MM.1S (cell line): ENCODE measurements around the gene ZBTB5.

Experiments
- DNase-seq: peaks from one replicate; pipeline ENCODE4 v3.0.0-alpha.2; 2015
- H2AFZ ChIP-seq: fragments of 300-600 bp; sonication (generic); 2 replicates; pipeline ENCODE4 v1.6.0; 2016; ENCODE audit warnings: antibody characterized with exemption, low read length
- H3F3A ChIP-seq: fragments of 300-600 bp; sonication (generic); 2 replicates; pipeline ENCODE4 v1.6.1; 2016; ENCODE audit warnings: mild to moderate bottlenecking, antibody characterized with exemption, low read length, moderate library complexity, mixed read lengths; ENCODE audit not compliant: insufficient read depth
- H3K27ac ChIP-seq: fragments of 300-600 bp; sonication (generic); 2 replicates; pipeline ENCODE4 v1.5.1; 2016; ENCODE audit warnings: mild to moderate bottlenecking, low read length
- H3K27me3 ChIP-seq: fragments of 300-600 bp; sonication (generic); replicated peaks from 2 replicates; pipeline ENCODE4 v1.6.0; 2016; ENCODE audit warnings: low read length; ENCODE audit not compliant: insufficient read depth
- H3K36me3 ChIP-seq: fragments of 300-600 bp; sonication (generic); replicated peaks from 2 replicates; pipeline ENCODE4 v1.6.1; 2016; ENCODE audit warnings: mild to moderate bottlenecking, low read length, mixed read lengths; ENCODE audit not compliant: insufficient read depth
- H3K4me1 ChIP-seq: fragments of 300-600 bp; sonication (generic); 2 replicates; pipeline ENCODE4 v1.6.1; 2016; ENCODE audit warnings: low read length, mixed read lengths
- H3K4me2 ChIP-seq: fragments of 300-600 bp; sonication (generic); 2 replicates; pipeline ENCODE4 v1.6.0; 2016; ENCODE audit warnings: low read depth, low read length
- H3K4me3 ChIP-seq: fragments of 300-600 bp; sonication (generic); 2 replicates; pipeline ENCODE4 v1.5.1; 2016; ENCODE audit warnings: low read length, mixed read lengths
- H3K79me2 ChIP-seq: fragments of 300-600 bp; sonication (generic); 2 replicates; pipeline ENCODE4 v1.6.1; 2016; ENCODE audit warnings: mixed run types, low read length, mixed read lengths
- H3K9ac ChIP-seq: fragments of 300-600 bp; sonication (generic); 2 replicates; pipeline ENCODE4 v1.6.1; 2016; ENCODE audit warnings: low read length, mixed read lengths
- H3K9me2 ChIP-seq: fragments of 300-600 bp; sonication (generic); replicated peaks from 2 replicates; pipeline ENCODE4 v1.6.1; 2016; ENCODE audit warnings: mild to moderate bottlenecking, low read length, mixed read lengths; ENCODE audit not compliant: insufficient read depth
- H3K9me3 ChIP-seq: fragments of 300-600 bp; sonication (generic); replicated peaks from 2 replicates; pipeline ENCODE4 v1.6.1; 2016; ENCODE audit warnings: mild to moderate bottlenecking, low read length, mixed read lengths; ENCODE audit not compliant: insufficient read depth
- H4K20me1 ChIP-seq: fragments of 300-600 bp; sonication (generic); 2 replicates; pipeline ENCODE4 v1.6.1; 2016; ENCODE audit warnings: mild to moderate bottlenecking, low read length, moderate library complexity, mixed read lengths; ENCODE audit not compliant: insufficient read depth
- CTCF ChIP-seq: fragments of 300-600 bp; sonication (generic); IDR thresholded peaks from 2 replicates; pipeline ENCODE4 v1.5.1; 2016; ENCODE audit warnings: antibody characterized with exemption, low read length, mixed read lengths
- EZH2 ChIP-seq: fragments of 300-600 bp; sonication (generic); optimal IDR thresholded peaks from 2 replicates; pipeline ENCODE3; 2017; ENCODE audit warnings: low read depth, mild to moderate bottlenecking, antibody characterized with exemption, low read length, mixed read lengths
- EZH2phosphoT487 ChIP-seq: fragments of 300-600 bp; sonication (generic); IDR thresholded peaks from 2 replicates; pipeline ENCODE4 v1.6.1; 2018; ENCODE audit warnings: antibody characterized with exemption, low read length

The ZBTB5 gene

GRCh38 chr9:37495571-37495970, 30.3 kb upstream of the ZBTB5 start:
- Histone ChIP-seq H3K4me2 (no peak overlapping the region), H3K9me3 (no peaks in the 10 kb centered on the region), H4K20me1 (no peaks in the 10 kb centered on the region), H3K9me2 (no peaks in the 10 kb centered on the region), H3K27me3 (no peaks in the 10 kb centered on the region), H3K4me3 (no peak overlapping the region), H2AFZ (no peak overlapping the region), H3K79me2 (peaks cover 9% of the 10 kb centered on the region), H3K9ac (no peak overlapping the region), H3K36me3 (peaks cover 15% of the 10 kb centered on the region; the same call in 1 of the 2 replicates), H3K27ac (no peak overlapping the region), H3F3A (no peaks in the 10 kb centered on the region), H3K4me1 (no peaks in the 10 kb centered on the region)
- no peak for TF ChIP-seq EZH2phosphoT487
- TF ChIP-seq CTCF, result no peak
- no peak for TF ChIP-seq EZH2
- DNase-seq, result no peak

GRCh38 chr9:37491939-37492338, 26.7 kb upstream of the ZBTB5 start:
- H3K9ac ChIP-seq, result no peak overlapping the region
- no peaks in the 10 kb centered on the region for H4K20me1 ChIP-seq
- peaks cover 9% of the 10 kb centered on the region; the same call in 1 of the 2 replicates for H3K36me3 ChIP-seq
- H3K27ac ChIP-seq, result no peak overlapping the region
- no peaks in the 10 kb centered on the region for H3K9me3 ChIP-seq
- H3K4me2 ChIP-seq, result no peak overlapping the region
- no peak for TF ChIP-seq CTCF
- no peak for TF ChIP-seq EZH2phosphoT487
- TF ChIP-seq EZH2, result no peak
- H3K4me3 ChIP-seq, result no peak overlapping the region
- no peak for DNase-seq
- H3K4me1 ChIP-seq, result peaks cover 14% of the 10 kb centered on the region; the same call in 1 of the 2 replicates
- H3K27me3 ChIP-seq, result no peaks in the 10 kb centered on the region
- H3K79me2 ChIP-seq, result peaks cover 26% of the 10 kb centered on the region
- H2AFZ ChIP-seq, result no peak overlapping the region
- H3K9me2 ChIP-seq, result no peaks in the 10 kb centered on the region
- no peaks in the 10 kb centered on the region for H3F3A ChIP-seq

- Histone ChIP-seq H3K9me2 (no peaks in the 10 kb centered on the region), H4K20me1 (no peaks in the 10 kb centered on the region), H3K27ac (no peak overlapping the region), H3K4me2 (peak overlapping the region; percentile 90), H3K36me3 (peaks cover 1% of the 10 kb centered on the region; the same call in 1 of the 2 replicates), H3K4me1 (peaks cover 20% of the 10 kb centered on the region), H3K27me3 (no peaks in the 10 kb centered on the region), H3K79me2 (peaks cover 37% of the 10 kb centered on the region), H3F3A (no peaks in the 10 kb centered on the region), H3K9me3 (no peaks in the 10 kb centered on the region), H3K9ac (peak overlapping the region; percentile 92), H2AFZ (peak overlapping the region; percentile 85), H3K4me3 (peak overlapping the region; percentile 96)
- no peak for TF ChIP-seq EZH2phosphoT487
- TF ChIP-seq CTCF, result no peak
- TF ChIP-seq EZH2, result no peak
- no peak for DNase-seq
These were observed 21.6 kb upstream of the ZBTB5 start for GRCh38 chr9:37486616-37487548.
